ENCODE data around the gene FFAR2.

GRCh38 chr19:35490364-35490763, 42.3 kb downstream of the FFAR2 start, which contains the start of gene KRTDAP:
- no peak for TF ChIP-seq POLR2A (IDR thresholded peaks at IDR 0.05)
- TF ChIP-seq, protein P1, sequence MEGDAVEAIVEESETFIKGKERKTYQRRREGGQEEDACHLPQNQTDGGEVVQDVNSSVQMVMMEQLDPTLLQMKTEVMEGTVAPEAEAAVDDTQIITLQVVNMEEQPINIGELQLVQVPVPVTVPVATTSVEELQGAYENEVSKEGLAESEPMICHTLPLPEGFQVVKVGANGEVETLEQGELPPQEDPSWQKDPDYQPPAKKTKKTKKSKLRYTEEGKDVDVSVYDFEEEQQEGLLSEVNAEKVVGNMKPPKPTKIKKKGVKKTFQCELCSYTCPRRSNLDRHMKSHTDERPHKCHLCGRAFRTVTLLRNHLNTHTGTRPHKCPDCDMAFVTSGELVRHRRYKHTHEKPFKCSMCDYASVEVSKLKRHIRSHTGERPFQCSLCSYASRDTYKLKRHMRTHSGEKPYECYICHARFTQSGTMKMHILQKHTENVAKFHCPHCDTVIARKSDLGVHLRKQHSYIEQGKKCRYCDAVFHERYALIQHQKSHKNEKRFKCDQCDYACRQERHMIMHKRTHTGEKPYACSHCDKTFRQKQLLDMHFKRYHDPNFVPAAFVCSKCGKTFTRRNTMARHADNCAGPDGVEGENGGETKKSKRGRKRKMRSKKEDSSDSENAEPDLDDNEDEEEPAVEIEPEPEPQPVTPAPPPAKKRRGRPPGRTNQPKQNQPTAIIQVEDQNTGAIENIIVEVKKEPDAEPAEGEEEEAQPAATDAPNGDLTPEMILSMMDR (IDR thresholded peaks at IDR 0.05), result no peak

Measured in Peyer's patch (tissue), 4 donors.